Urothelium cell line (cell line): Measurements from ENCODE around the gene NPW.

Experiments used
- DNase-seq: peaks from one replicate; pipeline ENCODE4 v3.0.0; 2011; ENCODE audit warnings: low spot score, mixed read lengths
- FAIRE-seq: peaks from 2 replicates; lab custom pipeline; 2011; peaks lifted over from hg19 to GRCh38; lab: Jason Lieb, UNC

Gene NPW

DNA sequence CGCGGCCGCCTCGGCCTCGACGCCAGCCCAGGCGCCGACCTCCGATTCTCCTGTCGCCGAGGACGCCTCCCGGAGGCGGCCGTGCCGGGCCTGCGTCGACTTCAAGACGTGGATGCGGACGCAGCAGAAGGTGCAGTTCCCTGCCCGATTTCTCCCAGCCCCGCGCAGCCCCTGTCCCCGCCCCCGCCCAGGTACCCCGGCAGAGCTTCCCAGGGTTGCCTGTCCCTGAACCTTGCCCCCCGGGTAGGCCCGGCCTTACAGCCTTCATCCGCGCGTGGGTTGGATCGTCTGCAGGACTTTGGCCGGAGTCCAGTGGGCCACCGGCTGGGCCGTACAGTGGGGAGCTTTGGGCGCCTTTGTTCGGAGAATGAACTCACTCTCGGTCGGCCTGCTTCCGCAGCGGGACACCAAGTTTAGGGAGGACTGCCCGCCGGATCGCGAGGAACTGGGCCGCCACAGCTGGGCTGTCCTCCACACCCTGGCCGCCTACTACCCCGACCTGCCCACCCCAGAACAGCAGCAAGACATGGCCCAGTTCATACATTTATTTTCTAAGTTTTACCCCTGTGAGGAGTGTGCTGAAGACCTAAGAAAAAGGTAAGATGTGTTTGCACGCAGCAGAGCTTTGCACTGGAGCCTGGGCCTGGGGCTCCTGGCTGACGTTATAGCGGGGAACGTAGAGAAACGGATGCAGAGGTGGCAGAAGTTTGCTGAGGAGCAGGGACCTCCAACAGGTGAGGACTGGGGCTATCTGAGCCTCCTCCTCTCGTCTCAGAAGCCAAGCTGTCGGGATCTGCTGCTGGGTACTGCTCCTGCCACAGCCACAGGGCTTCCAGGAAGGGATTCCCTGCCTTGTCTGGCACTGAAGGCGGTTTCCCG, 35.0 kb upstream of the NPW start:
- no peak for FAIRE-seq

DNA sequence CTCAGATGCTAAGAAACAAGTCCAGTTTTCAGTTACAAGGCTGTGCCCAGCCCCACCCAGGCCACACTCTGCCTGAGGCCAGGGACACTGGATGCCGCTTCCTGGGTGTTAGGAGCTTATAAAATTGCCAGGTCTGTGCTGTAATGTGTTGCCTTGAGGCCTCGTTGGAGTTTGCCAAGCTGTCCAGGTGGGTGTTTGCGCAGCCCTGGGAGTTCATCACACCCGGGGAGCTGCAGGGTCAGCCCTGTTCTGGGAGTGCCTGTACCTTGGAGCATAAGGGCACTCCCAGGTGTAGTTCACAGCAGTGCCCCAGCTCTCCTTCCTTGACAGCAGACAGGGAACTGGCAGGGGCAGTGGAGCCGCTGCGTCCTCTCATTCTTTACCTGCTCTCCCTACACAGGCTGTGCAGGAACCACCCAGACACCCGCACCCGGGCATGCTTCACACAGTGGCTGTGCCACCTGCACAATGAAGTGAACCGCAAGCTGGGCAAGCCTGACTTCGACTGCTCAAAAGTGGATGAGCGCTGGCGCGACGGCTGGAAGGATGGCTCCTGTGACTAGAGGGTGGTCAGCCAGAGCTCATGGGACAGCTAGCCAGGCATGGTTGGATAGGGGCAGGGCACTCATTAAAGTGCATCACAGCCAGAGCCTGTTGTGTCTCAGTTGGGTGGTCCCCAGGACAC, 34.0 kb upstream of the NPW start:
- DNase-seq (no peak), FAIRE-seq (no peak)

More for the DNA sequence above, 35.0 kb upstream of the NPW start:
- no peak for DNase-seq

DNA sequence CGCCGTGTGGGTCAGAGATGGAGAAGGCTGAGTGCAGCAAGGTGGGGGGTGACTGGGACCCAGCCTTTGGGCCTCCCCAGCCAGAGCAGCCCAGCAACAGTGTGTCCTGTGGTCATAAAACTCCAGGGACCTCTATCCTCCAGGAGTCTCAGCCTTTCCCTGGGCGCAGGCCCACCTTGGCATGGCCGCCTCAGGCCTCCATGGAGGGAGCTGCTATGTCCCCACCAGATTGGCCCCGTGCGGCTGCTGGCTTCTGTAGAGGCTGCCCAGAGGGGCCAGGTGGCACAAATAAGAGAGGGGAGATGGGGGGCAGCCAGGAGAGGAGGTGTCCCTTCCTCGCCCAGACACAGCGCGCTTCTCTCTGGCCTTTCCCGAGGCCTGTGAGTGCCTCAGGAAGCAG, 32.4 kb upstream of the NPW start:
- no peak for FAIRE-seq
- no peak for DNase-seq

DNA sequence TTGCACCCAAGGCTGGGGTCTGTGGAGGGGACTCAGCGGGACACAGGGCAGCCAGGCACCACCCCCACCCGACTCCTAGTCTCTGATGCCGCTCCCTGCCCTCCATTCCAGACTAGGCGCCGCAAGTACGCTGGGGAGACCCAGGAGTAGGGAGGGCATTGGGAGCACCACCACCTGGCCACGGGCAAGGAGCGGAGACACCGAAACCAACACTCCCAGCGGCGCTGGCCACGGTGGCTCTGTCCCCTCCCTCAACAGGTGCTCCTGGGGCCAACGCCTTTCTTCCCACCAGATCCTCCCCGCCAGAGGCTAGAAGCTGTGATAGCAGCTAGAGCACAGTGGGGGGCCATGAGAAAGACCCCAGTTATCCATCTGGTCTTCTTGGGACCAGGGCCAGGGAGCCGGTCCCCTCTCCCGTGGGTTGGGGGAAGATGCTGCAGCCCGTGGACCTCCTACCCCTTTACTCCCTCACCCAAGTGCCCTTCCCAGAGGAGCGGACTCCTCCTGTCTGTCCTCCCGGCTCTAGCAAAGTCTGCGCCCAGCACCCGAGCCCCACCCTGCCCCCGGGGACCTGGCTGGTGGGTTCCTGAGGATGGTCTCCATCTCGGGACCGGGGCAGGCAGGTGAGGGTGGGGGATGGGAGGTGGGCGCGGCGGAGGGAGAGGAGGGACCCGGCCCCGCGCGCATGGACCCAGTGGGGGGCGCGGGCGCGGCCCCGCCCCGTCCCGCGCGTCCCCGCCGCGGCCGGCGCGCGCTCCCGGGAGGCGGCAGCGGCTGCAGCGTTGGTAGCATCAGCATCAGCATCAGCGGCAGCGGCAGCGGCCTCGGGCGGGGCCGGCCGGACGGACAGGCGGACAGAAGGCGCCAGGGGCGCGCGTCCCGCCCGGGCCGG, 30.1 kb upstream of the NPW start, which contains the start of gene SYNGR3:
SYNGR3 (plus strand) TSS at position 762 of the 892 bp plus-strand sequence. CDS start 133 bp downstream, outside the sequence.
- peak; percentile 77 for DNase-seq
- FAIRE-seq: peak; percentile 80

DNA sequence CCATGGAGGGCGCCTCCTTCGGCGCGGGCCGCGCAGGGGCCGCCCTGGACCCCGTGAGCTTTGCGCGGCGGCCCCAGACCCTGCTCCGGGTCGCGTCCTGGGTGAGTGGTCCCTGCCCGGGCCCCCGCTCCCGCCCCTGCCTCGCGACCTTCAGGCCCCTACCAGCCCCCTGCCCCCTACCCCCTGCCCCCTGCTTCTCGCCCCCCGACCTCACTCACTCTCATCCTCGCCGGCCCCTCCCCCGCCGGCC, 29.6 kb upstream of the NPW start:
- FAIRE-seq: no peak
- DNase-seq: no peak

DNA sequence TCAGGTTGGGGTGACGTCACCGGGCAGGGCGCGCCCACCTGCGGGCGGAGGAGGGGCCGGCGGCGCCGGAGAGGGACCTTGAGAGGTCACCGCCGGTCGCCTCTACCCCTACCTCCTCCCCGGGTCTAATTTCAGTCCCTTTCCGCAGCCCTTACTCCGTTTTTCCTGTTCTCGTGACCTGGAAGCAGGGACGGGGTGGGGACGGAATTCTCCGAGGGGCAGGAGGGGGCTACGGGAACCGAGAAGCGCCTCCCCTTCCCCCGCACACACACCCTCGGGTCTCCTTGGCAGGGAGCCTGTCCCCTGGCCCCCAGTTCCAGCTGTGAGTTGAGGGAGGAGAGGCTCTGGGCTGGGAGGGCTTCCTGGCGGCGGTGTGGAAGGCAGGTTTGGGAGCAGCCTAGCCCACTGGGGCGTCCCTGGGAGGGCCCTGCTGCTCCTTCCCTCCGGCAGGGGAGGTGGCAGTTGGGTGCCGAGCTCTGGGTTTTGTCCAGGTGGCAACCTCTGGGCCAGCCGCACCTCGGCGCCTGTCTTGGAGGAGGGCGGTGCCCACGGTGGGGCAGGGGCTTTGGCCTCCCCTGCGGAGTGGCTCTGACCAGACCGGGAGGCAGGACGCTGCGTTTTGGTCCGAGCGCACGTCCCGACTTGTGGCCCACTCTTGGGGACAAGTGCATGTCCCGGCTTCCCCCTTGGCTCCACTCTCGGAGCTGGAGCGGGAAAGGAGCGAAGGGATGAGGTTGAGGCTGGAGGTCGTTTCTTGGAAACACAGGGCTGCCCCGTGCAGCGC, 29.0 kb upstream of the NPW start:
- peak; percentile 65 for DNase-seq
- FAIRE-seq: no peak

DNA sequence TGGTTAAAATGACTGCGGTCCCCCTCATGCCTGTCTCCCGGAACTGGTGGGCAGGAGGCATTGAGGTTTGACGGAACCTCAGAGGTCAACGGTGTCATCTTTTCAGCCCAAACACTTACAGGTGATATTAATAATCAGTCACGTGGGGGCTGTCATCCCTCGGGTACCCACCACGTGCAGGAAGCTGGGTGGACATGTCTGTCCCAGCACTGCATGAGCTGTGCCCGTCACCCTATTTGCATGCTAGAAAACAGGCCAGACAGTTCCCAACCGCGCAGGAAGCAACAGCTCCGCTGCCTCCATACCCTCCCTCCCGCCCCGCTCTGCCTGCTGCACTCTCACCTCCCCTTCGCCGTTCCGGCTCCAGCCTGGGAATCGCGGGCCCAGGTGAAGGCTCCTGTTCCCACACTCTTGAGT, 28.4 kb upstream of the NPW start:
- no peak for FAIRE-seq
- DNase-seq: no peak

DNA sequence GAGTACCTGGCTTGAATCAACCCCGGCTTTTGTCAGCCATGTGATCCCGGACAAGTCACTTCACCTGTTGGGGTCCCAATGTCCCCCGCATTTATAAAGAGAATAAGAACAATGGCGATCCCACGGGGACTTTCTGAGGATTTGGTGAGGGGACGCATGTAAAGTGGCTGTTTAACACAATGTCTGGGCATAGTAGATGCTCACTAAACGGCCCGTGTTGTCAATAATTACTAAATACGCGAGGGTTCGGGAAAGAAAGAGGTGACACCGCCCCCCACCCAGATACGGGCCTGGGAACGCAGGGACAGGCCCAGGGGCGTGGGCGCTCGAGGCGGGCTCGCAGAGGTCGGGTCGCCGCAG, 28.0 kb upstream of the NPW start:
- DNase-seq (no peak), FAIRE-seq (no peak)

DNA sequence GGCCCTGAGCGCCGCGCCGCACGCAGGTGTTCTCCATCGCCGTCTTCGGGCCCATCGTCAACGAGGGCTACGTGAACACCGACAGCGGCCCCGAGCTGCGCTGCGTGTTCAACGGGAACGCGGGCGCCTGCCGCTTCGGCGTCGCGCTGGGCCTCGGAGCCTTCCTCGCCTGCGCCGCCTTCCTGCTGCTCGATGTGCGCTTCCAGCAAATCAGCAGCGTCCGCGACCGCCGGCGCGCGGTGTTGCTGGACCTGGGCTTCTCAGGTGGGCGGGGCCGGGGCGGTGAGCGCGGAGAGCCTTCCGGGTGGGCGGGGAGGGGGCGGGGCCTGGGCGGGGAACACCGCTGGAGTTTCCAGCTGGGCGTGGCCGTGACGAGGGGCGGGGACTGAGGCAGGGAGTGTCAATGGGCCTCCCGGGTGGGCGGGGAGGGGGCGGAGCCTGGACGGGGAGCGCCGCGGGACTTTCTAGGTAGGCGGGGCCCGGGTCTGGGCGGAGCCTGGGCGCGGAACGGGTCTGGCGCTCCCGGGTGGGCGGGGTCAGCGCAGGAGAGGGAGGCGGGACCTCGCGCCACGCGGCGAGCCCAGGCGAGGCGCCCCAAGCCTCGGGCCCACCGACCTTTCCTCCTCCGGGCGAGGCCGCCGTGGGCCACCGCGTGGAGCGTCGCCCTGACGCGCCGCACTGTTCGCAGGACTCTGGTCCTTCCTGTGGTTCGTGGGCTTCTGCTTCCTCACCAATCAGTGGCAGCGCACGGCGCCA, 27.5 kb upstream of the NPW start:
- no peak for FAIRE-seq
- DNase-seq: peak; percentile 67

DNA sequence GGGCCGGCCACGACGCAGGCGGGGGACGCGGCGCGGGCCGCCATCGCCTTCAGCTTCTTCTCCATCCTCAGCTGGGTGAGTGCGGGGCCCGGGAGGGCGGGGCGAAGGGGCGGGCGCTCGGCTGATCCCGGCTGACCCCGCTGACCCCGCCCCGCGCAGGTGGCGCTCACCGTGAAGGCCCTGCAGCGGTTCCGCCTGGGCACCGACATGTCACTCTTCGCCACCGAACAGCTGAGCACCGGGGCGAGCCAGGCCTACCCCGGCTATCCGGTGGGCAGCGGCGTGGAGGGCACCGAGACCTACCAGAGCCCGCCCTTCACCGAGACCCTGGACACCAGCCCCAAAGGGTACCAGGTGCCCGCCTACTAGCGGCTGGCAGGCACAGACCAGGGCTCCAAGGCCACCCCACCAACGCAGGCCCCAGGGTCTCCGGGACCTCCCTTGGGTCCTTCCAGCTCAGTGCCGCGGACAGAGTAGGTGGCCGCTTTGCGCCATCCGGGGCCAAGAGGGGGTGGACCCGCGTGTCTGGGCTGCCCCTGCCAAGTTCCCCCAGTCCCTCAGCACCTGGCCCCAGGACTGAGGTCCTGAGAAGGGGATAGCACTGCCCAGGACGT, 26.8 kb upstream of the NPW start:
- FAIRE-seq (no peak), DNase-seq (no peak)

DNA sequence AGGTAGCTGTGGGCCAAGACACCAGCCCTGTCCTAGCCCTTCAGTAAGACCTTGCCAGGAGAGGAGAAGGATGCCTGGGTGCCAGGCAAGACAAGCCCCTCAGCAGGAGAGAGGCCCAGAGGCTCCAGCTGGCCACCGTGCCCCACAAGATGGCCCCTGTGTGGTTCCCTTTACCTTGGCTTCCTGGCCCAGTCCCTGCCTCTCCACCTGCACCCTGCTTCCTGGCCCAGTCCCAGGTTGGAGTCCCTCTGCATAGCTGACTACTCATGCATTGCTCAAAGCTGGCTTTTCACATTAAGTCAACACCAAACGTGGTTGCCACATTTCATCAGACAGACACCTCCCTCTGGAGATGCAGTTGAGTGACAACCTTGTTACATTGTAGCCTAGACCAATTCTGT, 25.9 kb upstream of the NPW start:
- no peak for FAIRE-seq
- DNase-seq: no peak

DNA sequence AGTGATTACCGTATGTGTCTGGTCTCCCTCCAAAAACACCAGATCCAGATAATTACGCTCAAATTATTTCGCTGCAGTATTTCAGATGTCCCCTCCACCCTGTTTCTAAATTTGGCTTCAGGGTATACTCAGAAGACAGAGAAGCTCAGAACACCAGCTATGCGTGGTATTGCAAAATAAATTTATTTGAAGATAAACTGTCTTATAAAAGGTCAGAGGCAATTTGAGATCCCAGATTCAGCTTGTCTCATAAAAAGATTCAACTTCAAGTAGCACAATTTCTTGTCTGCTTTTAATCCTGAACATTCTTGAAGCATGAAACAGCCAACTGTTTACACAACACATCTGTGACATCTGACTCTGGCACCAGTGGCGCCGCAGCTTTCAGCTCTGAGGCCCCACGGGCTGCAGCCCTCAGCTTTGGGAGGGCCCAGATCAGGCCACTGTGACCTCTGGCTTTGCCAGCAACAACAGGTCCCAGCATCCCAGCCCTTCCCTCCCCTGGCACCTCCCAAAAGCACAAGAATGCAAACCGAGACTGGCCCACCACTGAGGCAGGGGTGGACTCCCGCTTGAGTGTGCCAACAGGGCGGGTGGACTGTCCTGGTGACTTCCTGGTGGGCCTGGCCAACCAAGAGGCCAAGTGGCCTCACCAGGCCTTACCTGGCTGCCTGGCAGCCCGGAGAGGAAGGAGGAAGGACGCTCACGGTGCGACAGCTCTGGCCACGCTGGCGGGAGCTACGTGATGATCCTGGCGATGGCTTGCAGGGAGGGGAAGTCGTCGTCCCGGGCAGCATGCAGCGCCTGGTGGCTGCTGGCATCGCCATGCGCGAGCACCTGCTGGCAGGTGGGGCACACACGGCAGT, 21.9 kb upstream of the NPW start:
- DNase-seq (no peak), FAIRE-seq (no peak)

DNA sequence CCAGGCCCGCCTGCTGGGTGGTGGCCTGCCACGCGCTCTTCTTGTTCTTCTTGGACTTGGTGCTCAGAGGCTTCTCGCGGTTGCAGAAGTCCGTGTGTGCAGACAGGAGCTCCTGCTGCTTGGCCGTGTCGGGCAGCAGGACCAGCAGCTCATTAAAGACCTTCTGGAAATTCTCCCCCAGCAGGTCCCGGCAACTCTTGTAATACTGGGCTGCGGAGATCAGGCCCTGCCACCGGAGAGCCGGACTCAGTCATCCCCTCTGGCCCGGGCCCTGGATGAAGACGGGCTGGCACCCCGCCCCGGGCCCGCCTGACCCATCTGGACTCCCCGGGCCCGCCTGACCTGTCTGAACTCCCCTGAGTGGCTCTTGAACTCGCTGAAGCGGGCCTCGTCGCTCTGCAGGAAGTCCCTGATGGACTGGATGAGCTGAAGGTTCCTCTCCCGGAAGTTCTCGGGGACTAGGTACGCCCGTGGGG, 21.2 kb upstream of the NPW start:
- DNase-seq: no peak
- FAIRE-seq: no peak

DNA sequence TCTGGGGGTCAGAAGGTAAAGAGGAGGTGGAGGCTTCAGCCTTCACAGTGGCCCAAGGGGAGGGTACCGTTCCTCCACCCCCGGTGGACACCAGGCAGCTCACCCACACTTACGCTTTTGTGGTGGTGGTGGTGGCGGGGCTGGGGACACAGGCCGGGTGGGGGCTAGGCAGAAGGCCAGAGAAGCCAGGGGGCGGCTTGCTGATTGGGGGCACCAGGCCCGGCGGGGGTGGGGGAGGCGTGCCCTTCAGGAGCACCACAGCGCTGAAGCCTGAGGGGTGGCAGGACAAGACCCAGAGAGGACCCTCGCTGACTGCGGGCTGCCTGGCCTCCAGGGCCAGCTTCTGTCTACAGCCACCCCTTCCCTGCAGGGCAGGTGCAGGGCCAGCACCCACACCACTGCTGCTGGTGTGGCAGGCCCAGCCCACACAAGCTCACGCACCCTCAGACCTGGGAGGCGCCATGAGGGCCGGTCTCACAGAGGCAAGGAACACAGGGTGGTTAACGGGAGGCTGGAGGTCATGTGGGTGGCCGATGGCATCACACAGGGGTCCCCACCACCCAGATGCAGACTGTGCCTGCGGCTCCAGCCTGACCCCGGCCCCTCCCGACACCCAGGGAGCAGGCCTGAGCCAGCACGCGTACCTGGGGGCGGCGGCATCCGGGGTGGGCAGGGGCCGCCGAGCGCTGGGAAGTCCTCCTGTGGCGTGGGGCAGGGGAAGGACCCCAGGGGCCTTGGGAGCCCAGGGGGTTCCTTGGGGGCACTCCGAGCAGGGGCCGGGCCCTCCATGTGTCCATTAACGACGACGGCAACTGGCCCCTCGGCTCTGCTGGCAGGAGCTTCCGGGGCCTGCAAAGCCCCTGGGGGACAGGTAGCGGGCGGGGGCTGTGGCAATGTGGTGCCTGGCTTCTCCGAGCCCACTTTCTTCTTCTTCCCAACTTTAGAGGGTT, 20.5 kb upstream of the NPW start:
- DNase-seq: no peak
- no peak for FAIRE-seq

DNA sequence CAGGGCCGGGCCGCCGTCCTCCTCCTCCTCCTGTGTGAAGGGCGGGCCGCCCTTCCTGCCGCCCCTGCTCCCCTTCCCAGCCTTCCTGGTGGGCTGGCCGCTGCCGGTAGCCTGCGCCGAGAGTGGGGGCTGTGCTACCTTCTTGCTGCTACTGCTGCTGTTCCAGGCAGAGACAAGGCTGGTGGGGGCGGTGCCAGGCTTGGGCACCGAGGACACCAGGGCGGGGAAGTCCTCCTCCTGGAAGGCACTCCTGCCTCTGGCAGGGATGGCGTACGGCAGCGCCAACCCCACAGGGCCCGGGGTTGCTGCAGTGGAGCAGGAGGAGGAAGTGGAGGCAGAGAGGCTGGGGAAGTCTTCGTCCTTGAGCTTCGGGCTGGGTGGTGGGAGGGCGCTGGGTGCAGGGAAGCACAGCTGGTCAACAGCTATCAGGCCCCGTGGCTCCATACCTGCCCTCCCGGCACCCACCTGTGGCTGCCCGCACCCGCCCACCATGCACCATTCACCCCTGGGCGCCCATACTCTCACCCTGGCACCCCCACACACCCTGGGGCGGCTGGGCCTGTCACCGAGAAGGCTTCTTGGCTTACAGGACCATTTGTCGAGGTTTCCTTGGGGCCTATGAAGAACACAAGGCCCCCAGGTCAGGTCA, 19.6 kb upstream of the NPW start:
- DNase-seq (no peak), FAIRE-seq (no peak)

DNA sequence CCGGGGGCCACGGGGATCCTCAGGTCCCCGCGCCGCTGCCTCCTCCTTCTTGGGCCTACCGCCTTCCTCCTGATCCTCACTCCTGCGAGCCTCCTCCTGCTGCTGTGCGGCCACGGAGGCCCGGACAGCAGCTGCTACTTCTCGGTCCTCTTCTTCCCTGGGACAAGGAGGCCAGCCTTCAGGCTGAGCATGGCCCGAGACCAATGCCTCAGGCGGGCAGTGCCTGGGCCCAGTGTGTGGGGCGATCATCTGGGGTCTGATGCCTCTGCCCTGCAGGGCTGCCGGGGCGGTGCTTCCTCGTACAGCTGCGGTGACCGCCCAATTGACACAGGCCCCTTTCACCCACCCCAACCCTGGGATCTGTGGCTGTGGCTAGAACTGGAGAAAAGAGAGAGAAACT, 18.6 kb upstream of the NPW start:
- DNase-seq (no peak), FAIRE-seq (no peak)
